CD8-positive, alpha-beta memory T cell (primary cell): ENCODE data around the gene EVA1A. TPM values are rescaled to one million over a fixed set of nuclear protein-coding genes. Genes with fewer than 3 reads are reported as not detected.

Experiments
- CTCF ChIA-PET: fragments of 350-600 bp; sonication (Branson Sonifier 250); formaldehyde crosslinking; loops from one replicate; lab custom pipeline; 2021; ENCODE audit warnings: antibody characterized with exemption; lab: Charles Lee
- POLR2A ChIA-PET: fragments of 350-600 bp; sonication (Branson Sonifier 250); formaldehyde crosslinking; loops from one replicate; lab custom pipeline; 2021; ENCODE audit warnings: antibody characterized with exemption; lab: Charles Lee
- DNase-seq, 5 donors: peaks; one replicate each; pipeline versions ENCODE4 v3.0.0 to v3.0.0-alpha.2; 2020 to 2022; ENCODE audit warnings: mixed read lengths in 1 of 5
- H3K27ac ChIP-seq: one replicate; pipeline ENCODE4 v1.7.0; 2013; ENCODE audit warnings: low read depth, mild to moderate bottlenecking, low read length, moderate library complexity
- H3K27me3 ChIP-seq: 2 replicates; pipeline ENCODE4 v1.7.0; 2013; ENCODE audit warnings: low read length, mild to moderate bottlenecking; ENCODE audit not compliant: insufficient read depth, poor library complexity, severe bottlenecking
- H3K36me3 ChIP-seq: 2 replicates; pipeline ENCODE4 v1.7.0; 2013; ENCODE audit warnings: mild to moderate bottlenecking, low read length, moderate library complexity; ENCODE audit not compliant: insufficient read depth
- H3K4me1 ChIP-seq: 2 replicates; pipeline ENCODE4 v1.7.0; 2013; ENCODE audit warnings: mild to moderate bottlenecking, low read length, moderate library complexity; ENCODE audit not compliant: insufficient read depth
- H3K4me3 ChIP-seq: 2 replicates; pipeline ENCODE4 v1.7.0; 2013; ENCODE audit warnings: mild to moderate bottlenecking, low read length
- H3K9me3 ChIP-seq: 2 replicates; pipeline ENCODE4 v1.7.0; 2013; ENCODE audit warnings: mild to moderate bottlenecking, low read length
- H3K27ac Mint-ChIP-seq, 8 donors: one replicate each; pipeline ENCODE4 v1.8.0; 2020 to 2021; ENCODE audit warnings: mixed read lengths in 8 of 8, mild to moderate bottlenecking in 6 of 8, inconsistent platforms in 3 of 8, moderate library complexity in 3 of 8
- H3K27me3 Mint-ChIP-seq, 2 donors: one replicate each; pipeline ENCODE4 v1.8.0; 2020 to 2021; ENCODE audit warnings: mixed read lengths in 2 of 2, mild to moderate bottlenecking in 1 of 2, moderate library complexity in 1 of 2
- H3K36me3 Mint-ChIP-seq, 3 donors: one replicate each; pipeline ENCODE4 v1.8.0; 2020 to 2021; ENCODE audit warnings: mixed read lengths in 3 of 3, inconsistent platforms in 1 of 3, mild to moderate bottlenecking in 1 of 3
- H3K4me1 Mint-ChIP-seq, 3 donors: one replicate each; pipeline ENCODE4 v1.8.0; 2020 to 2021; ENCODE audit warnings: mixed read lengths in 3 of 3, inconsistent platforms in 1 of 3, mild to moderate bottlenecking in 1 of 3
- H3K4me3 Mint-ChIP-seq, 7 donors: one replicate each; pipeline ENCODE4 v1.8.0; 2020 to 2021; ENCODE audit warnings: mixed read lengths in 7 of 7, mild to moderate bottlenecking in 6 of 7, moderate library complexity in 4 of 7, inconsistent platforms in 2 of 7
- H3K9me3 Mint-ChIP-seq, 5 donors: one replicate each; pipeline ENCODE4 v1.8.0; 2020 to 2022; ENCODE audit warnings: mixed read lengths in 5 of 5, mild to moderate bottlenecking in 3 of 5, moderate library complexity in 2 of 5, inconsistent platforms in 1 of 5
- polyA plus RNA-seq: library from polyadenylated mRNA; unstranded; fragments of 300-500 nt; fragmentation: Illumina TruSeq; gene quantifications from one replicate; pipeline ENCODE4 v1.2.3, GENCODE V29; 2021
- total RNA-seq, 2 experiments: library from RNA; stranded (reverse); gene quantifications; one replicate each; pipeline ENCODE4 v1.2.3, GENCODE V29; 2021

The EVA1A gene
- total and polyA plus RNA-seq, 3 experiments from 2014 or later, result not detected

GRCh38 chr2:75465317-75465984 lies 95.3 kb downstream of the EVA1A start:
- Mint-ChIP-seq H3K36me3 (no peaks in the 10 kb centered on the region), H3K4me1 (no peaks in the 10 kb centered on the region), H3K4me3 (no peak overlapping the region), H3K27ac (no peak overlapping the region), H3K9me3 (peaks cover 0 to 6% (median under 1%) of the 10 kb centered on the region in 5 donors), H3K27me3 (peaks cover 16 to 27% of the 10 kb centered on the region in 2 donors)
- H3K4me1 ChIP-seq, result no peaks in the 10 kb centered on the region
- H3K9me3 ChIP-seq, result no peaks in the 10 kb centered on the region
- peaks cover 8% of the 10 kb centered on the region for H3K27me3 ChIP-seq
- no peak for DNase-seq
- ChIA-PET POLR2A (no interaction called here), CTCF (no interaction called here)
- no peak overlapping the region for H3K4me3 ChIP-seq
- H3K27ac ChIP-seq, result no peak overlapping the region
- no peaks in the 10 kb centered on the region for H3K36me3 ChIP-seq

- H3K9me3 Mint-ChIP-seq, result peaks cover 0 to 7% (median 2%) of the 10 kb centered on the region in 5 donors
- no peak overlapping the region for H3K27ac ChIP-seq
- H3K36me3 Mint-ChIP-seq, result no peaks in the 10 kb centered on the region
- H3K4me1 Mint-ChIP-seq, result no peaks in the 10 kb centered on the region
- peaks cover 17 to 27% of the 10 kb centered on the region in 2 donors for H3K27me3 Mint-ChIP-seq
- ChIA-PET CTCF (no interaction called here), POLR2A (no interaction called here)
- H3K4me3 Mint-ChIP-seq, result no peak overlapping the region
- H3K27me3 ChIP-seq, result peaks cover 8% of the 10 kb centered on the region
- no peak for DNase-seq
- no peaks in the 10 kb centered on the region for H3K4me1 ChIP-seq
- no peak overlapping the region for H3K27ac Mint-ChIP-seq
- no peaks in the 10 kb centered on the region for H3K36me3 ChIP-seq
- no peaks in the 10 kb centered on the region for H3K9me3 ChIP-seq
- no peak overlapping the region for H3K4me3 ChIP-seq
Measured at GRCh38 chr2:75464348-75464946, 96.3 kb downstream of the EVA1A start.

- Mint-ChIP-seq H3K9me3 (peaks cover 0 to 7% (median 2%) of the 10 kb centered on the region in 5 donors), H3K27me3 (peaks cover 15 to 27% of the 10 kb centered on the region in 2 donors), H3K27ac (no peak overlapping the region), H3K36me3 (no peaks in the 10 kb centered on the region), H3K4me1 (no peaks in the 10 kb centered on the region), H3K4me3 (no peak overlapping the region)
- peaks cover 8% of the 10 kb centered on the region for H3K27me3 ChIP-seq
- H3K9me3 ChIP-seq, result no peaks in the 10 kb centered on the region
- ChIA-PET POLR2A (no interaction called here), CTCF (no interaction called here)
- H3K36me3 ChIP-seq, result no peaks in the 10 kb centered on the region
- no peak overlapping the region for H3K27ac ChIP-seq
- no peaks in the 10 kb centered on the region for H3K4me1 ChIP-seq
- no peak for DNase-seq
- H3K4me3 ChIP-seq, result no peak overlapping the region
Measured at GRCh38 chr2:75462721-75463120, 98.0 kb downstream of the EVA1A start.

GRCh38 chr2:75462206-75462605 lies 98.5 kb downstream of the EVA1A start:
- Histone ChIP-seq H3K27me3 (peaks cover 8% of the 10 kb centered on the region), H3K4me3 (no peak overlapping the region), H3K36me3 (no peaks in the 10 kb centered on the region), H3K4me1 (no peaks in the 10 kb centered on the region), H3K27ac (no peak overlapping the region), H3K9me3 (no peaks in the 10 kb centered on the region)
- ChIA-PET POLR2A (no interaction called here), CTCF (no interaction called here)
- peaks cover 0 to 7% (median 2%) of the 10 kb centered on the region in 5 donors for H3K9me3 Mint-ChIP-seq
- H3K27ac Mint-ChIP-seq, result no peak overlapping the region
- no peaks in the 10 kb centered on the region for H3K36me3 Mint-ChIP-seq
- no peaks in the 10 kb centered on the region for H3K4me1 Mint-ChIP-seq
- H3K4me3 Mint-ChIP-seq, result no peak overlapping the region
- peaks cover 14 to 26% of the 10 kb centered on the region in 2 donors for H3K27me3 Mint-ChIP-seq
- DNase-seq, result no peak

- no peaks in the 10 kb centered on the region for H3K36me3 ChIP-seq
- H3K4me3 ChIP-seq, result no peak overlapping the region
- H3K4me3 Mint-ChIP-seq, result no peak overlapping the region
- ChIA-PET CTCF (no interaction called here), POLR2A (no interaction called here)
- peaks cover 0 to 7% (median 2%) of the 10 kb centered on the region in 5 donors for H3K9me3 Mint-ChIP-seq
- no peak overlapping the region for H3K27ac ChIP-seq
- H3K27me3 Mint-ChIP-seq, result peaks cover 12 to 24% of the 10 kb centered on the region in 2 donors
- no peaks in the 10 kb centered on the region for H3K9me3 ChIP-seq
- no peaks in the 10 kb centered on the region for H3K4me1 Mint-ChIP-seq
- peaks cover 8% of the 10 kb centered on the region for H3K27me3 ChIP-seq
- no peaks in the 10 kb centered on the region for H3K4me1 ChIP-seq
- H3K36me3 Mint-ChIP-seq, result no peaks in the 10 kb centered on the region
- no peak overlapping the region for H3K27ac Mint-ChIP-seq
- DNase-seq, result no peak
Measured at GRCh38 chr2:75460630-75461029, 100.1 kb downstream of the EVA1A start.

GRCh38 chr2:75459565-75460310 lies 101.0 kb downstream of the EVA1A start:
- peaks cover 12 to 22% of the 10 kb centered on the region in 2 donors for H3K27me3 Mint-ChIP-seq
- H3K36me3 ChIP-seq, result no peaks in the 10 kb centered on the region
- no peak overlapping the region for H3K27ac Mint-ChIP-seq
- POLR2A ChIA-PET, result no interaction called here
- H3K4me3 Mint-ChIP-seq, result no peak overlapping the region
- CTCF ChIA-PET, result interaction anchor here (1.4 kb wide), 1 partner anchor 13 kb away, joined by 3 read pairs; no protein-coding TSS in a partner anchor
- no peaks in the 10 kb centered on the region for H3K9me3 ChIP-seq
- peaks cover 8% of the 10 kb centered on the region for H3K27me3 ChIP-seq
- no peak overlapping the region for H3K4me3 ChIP-seq
- no peak overlapping the region for H3K27ac ChIP-seq
- no peaks in the 10 kb centered on the region for H3K4me1 ChIP-seq
- no peak for DNase-seq
- H3K36me3 Mint-ChIP-seq, result no peaks in the 10 kb centered on the region
- peaks cover 0 to 7% (median 2%) of the 10 kb centered on the region in 5 donors for H3K9me3 Mint-ChIP-seq
- H3K4me1 Mint-ChIP-seq, result no peaks in the 10 kb centered on the region

- CTCF ChIA-PET, result interaction anchor here (1.4 kb wide), 1 partner anchor 15 kb away, joined by 3 read pairs; no protein-coding TSS in a partner anchor
- Histone ChIP-seq H3K9me3 (no peaks in the 10 kb centered on the region), H3K27ac (no peak overlapping the region), H3K27me3 (no peaks in the 10 kb centered on the region), H3K36me3 (no peaks in the 10 kb centered on the region), H3K4me1 (no peaks in the 10 kb centered on the region), H3K4me3 (no peak overlapping the region)
- no peak overlapping the region for H3K4me3 Mint-ChIP-seq
- H3K27me3 Mint-ChIP-seq, result peaks cover 7 to 9% of the 10 kb centered on the region in 2 donors
- no peak for DNase-seq
- peaks cover 0 to 4% (median 2%) of the 10 kb centered on the region in 5 donors for H3K9me3 Mint-ChIP-seq
- no peaks in the 10 kb centered on the region for H3K36me3 Mint-ChIP-seq
- POLR2A ChIA-PET, result no interaction called here
- H3K27ac Mint-ChIP-seq, result no peak overlapping the region
- no peaks in the 10 kb centered on the region for H3K4me1 Mint-ChIP-seq
Measured at GRCh38 chr2:75458201-75458600, 102.5 kb downstream of the EVA1A start.

GRCh38 chr2:75456825-75457224 lies 103.9 kb downstream of the EVA1A start:
- Mint-ChIP-seq H3K4me3 (no peak overlapping the region), H3K9me3 (peaks cover 0 to 4% (median 2%) of the 10 kb centered on the region in 5 donors), H3K4me1 (no peaks in the 10 kb centered on the region), H3K36me3 (no peaks in the 10 kb centered on the region), H3K27me3 (peaks cover 5 to 7% of the 10 kb centered on the region in 2 donors), H3K27ac (no peak overlapping the region)
- CTCF ChIA-PET, result no interaction called here
- POLR2A ChIA-PET, result no interaction called here
- no peak overlapping the region for H3K27ac ChIP-seq
- DNase-seq, result no peak
- no peak overlapping the region for H3K4me3 ChIP-seq
- no peaks in the 10 kb centered on the region for H3K27me3 ChIP-seq
- H3K4me1 ChIP-seq, result no peaks in the 10 kb centered on the region
- H3K36me3 ChIP-seq, result no peaks in the 10 kb centered on the region
- H3K9me3 ChIP-seq, result no peaks in the 10 kb centered on the region
